AG09319 (cell line): ENCODE data around the gene EPB41L4B.

ENCODE experiments used
- DNase-seq: peaks from one replicate; pipeline ENCODE4 v3.0.0-alpha.2; 2010; ENCODE audit warnings: low read depth; ENCODE audit errors: extremely low read depth
- TF ChIP-seq, protein P1 (sequence below): IDR thresholded peaks from 2 replicates; pipeline ENCODE4 v1.5.1; 2011; ENCODE audit warnings: low read depth, mild to moderate bottlenecking, inconsistent platforms, low read length, moderate library complexity

The EPB41L4B gene

DNA sequence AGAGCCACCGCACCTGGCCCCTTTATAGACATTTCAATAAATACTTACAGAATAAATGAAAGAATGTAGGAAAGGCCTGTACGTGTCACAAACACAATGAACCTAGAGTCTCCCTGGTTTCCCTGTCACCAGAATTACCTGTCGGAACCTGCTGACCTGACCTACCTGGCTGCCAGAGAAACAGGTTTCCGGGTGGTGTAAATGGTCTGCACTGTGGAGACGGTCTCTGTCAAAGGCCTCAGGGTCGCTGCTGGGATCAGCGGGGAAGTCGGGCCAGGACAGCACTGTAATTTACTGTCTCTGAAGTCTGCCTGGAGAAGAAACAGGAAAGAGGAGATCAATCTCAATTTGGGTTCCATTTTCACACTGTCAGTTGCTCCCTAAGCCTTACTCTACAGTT is 144.5 kb downstream of the EPB41L4B start:
- no peak for DNase-seq
- TF ChIP-seq, protein P1, sequence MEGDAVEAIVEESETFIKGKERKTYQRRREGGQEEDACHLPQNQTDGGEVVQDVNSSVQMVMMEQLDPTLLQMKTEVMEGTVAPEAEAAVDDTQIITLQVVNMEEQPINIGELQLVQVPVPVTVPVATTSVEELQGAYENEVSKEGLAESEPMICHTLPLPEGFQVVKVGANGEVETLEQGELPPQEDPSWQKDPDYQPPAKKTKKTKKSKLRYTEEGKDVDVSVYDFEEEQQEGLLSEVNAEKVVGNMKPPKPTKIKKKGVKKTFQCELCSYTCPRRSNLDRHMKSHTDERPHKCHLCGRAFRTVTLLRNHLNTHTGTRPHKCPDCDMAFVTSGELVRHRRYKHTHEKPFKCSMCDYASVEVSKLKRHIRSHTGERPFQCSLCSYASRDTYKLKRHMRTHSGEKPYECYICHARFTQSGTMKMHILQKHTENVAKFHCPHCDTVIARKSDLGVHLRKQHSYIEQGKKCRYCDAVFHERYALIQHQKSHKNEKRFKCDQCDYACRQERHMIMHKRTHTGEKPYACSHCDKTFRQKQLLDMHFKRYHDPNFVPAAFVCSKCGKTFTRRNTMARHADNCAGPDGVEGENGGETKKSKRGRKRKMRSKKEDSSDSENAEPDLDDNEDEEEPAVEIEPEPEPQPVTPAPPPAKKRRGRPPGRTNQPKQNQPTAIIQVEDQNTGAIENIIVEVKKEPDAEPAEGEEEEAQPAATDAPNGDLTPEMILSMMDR, result no peak

DNA sequence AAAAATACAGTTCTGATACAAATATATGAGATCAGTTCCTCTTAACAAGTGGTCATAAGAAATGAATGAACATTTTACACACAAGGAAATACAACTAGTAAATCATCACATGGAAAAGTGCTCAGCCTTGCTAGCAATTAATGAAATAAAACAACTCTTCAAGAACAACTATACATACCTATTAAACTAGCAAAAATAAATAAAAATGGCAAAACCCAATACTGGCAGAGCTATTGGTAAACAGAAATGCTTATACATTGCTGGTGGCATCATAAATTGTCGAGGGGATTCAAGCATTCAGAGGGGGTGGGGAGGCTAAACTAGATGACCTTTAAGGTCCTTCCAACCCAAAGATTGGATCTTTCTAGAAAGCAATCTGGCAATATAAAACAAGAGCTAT is 147.9 kb downstream of the EPB41L4B start:
- DNase-seq, result no peak
- TF ChIP-seq, protein P1, result no peak

DNA sequence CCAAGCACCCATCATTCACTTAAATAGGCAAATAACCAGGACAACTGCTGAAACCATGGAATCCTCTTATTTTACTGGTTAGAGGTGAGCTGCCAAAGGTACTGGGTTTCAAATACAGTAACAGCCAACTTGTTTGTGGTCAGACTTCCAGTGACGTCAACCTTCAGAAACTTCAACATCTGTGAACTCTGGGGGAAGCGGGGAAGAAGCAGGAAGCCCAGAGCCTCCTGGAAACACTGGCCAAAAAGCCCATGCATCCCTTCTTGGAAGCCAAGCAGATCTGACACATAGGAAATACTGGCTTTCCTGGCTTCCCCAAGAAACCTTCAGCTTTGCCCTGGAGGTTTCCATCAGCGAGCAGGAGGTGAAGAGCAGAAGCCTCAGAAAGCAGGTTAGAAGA is 148.9 kb downstream of the EPB41L4B start:
- DNase-seq, result no peak
- TF ChIP-seq, protein P1, result no peak

DNA sequence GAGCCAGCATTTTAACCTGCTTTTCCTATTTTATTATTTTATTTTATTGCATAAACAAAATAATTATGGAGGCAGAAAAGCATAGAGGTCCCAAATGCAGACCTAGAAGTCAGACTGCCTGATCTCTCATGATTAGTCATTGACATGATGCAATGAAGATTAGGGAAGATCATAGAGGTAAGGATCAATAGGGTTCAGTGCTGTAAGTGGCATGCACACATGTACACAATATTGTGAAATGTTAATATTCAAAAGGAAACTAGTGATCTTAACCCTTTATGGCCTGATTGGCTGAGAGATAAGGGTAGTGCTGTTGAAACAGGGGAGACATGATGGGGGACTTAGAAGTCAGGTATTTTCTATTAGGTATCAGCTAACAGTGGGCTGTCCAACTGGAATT is 152.7 kb downstream of the EPB41L4B start:
- TF ChIP-seq, protein P1, result no peak
- no peak for DNase-seq

DNA sequence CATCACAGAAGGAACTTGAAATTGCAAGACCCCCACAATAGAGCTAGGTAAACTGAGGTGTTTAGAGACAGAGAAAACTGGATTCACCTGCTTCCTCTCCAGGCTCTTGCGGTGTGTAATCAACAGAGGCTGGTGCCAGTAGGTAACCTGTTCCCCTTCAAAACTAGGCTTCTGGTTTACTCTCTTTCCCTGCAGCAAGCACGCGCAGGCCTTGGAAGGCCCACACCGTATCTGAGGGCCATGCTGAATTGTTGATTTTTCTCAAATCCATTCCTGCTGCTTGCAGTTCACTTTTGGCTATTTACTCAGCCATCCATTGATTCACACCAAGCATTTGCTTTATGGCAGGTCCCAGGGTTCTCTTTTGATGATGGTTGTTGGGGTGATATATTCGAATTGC is 153.1 kb downstream of the EPB41L4B start:
- no peak for DNase-seq
- TF ChIP-seq, protein P1, result no peak

DNA sequence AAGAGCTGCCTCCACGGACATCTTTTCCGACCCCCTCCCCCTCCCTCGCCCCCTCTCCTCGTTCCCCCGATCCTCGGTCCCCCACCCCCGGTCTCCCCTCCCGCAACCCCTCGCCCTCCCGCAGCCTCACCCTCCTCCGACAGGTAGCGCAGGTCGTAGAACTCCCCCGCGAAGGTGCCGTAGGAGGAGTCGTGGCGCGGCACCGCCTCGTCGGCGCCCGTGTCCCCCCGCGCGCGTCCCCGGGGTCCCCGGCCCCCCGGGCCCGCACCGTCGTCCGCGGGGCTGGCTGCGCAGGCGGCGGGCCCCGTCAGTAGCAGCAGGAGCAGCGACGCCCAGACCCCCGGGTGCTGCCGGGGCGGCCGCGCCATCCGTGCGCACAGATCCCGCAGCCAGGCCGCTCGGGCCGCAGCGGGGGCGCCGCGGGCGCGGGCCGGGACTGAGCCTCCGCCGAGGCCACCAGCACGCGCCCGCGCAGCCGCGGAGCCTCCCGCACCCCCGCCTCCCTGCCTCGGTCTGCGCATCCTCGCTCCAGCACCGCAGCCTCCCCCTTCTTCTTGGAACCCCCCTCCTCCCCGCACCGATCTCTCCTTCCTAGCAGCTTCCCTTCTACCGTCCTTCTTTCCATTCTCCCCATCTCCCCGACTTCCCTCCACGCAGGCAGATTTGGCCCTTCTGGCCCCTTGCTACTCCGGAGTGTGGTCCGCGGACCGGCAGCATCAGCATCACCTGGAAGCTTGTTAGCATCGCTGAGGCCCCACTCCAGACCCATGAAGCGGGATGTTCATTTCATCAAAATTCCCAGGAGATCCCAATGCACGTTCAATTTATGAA is 153.9 kb downstream of the EPB41L4B start, which contains the start of gene FRRS1L:
FRRS1L (minus strand) TSS at position 479 of the 831 bp plus-strand sequence; CDS start at position 368, 111 bp downstream.
- DNase-seq, result no peak
- TF ChIP-seq, protein P1, result no peak

DNA sequence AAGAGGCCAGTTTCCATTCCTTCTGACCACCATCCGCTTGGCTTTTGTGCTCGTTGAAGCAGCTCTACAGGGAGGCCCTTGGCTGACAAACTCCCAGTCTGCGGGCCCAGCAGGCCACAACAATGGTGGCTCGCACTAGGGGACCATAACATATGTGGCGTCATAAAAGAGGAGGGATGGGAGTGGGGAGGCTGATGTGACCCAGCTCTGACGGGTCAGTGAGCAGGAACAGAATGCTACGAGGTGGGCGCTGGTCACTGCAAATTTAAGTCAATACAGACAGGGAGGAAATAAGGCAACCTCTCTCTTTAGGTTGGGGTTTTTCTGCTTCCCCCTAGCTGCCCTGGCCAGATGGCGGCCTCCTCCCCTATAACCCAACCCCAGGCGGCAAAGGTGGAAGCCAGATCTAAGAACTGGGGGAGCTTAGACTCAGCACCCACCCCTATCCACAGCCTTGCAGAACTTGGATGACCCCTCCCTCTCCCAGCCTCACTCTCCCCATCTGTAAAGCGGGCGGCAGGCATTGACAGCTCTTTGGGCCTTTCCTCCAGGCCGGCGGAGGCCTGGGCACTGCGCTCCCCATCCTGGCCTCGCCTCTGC is 154.6 kb downstream of the EPB41L4B start:
- TF ChIP-seq, protein P1, result no peak
- no peak for DNase-seq
